ENCODE results near the gene CDYL2.

GRCh38 chr16:80695020-80695419 lies 109.4 kb downstream of the CDYL2 start:
- TF ChIP-seq, protein P1, sequence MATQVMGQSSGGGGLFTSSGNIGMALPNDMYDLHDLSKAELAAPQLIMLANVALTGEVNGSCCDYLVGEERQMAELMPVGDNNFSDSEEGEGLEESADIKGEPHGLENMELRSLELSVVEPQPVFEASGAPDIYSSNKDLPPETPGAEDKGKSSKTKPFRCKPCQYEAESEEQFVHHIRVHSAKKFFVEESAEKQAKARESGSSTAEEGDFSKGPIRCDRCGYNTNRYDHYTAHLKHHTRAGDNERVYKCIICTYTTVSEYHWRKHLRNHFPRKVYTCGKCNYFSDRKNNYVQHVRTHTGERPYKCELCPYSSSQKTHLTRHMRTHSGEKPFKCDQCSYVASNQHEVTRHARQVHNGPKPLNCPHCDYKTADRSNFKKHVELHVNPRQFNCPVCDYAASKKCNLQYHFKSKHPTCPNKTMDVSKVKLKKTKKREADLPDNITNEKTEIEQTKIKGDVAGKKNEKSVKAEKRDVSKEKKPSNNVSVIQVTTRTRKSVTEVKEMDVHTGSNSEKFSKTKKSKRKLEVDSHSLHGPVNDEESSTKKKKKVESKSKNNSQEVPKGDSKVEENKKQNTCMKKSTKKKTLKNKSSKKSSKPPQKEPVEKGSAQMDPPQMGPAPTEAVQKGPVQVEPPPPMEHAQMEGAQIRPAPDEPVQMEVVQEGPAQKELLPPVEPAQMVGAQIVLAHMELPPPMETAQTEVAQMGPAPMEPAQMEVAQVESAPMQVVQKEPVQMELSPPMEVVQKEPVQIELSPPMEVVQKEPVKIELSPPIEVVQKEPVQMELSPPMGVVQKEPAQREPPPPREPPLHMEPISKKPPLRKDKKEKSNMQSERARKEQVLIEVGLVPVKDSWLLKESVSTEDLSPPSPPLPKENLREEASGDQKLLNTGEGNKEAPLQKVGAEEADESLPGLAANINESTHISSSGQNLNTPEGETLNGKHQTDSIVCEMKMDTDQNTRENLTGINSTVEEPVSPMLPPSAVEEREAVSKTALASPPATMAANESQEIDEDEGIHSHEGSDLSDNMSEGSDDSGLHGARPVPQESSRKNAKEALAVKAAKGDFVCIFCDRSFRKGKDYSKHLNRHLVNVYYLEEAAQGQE (IDR thresholded peaks at IDR 0.05) = no peak
- TF ChIP-seq, protein P2, sequence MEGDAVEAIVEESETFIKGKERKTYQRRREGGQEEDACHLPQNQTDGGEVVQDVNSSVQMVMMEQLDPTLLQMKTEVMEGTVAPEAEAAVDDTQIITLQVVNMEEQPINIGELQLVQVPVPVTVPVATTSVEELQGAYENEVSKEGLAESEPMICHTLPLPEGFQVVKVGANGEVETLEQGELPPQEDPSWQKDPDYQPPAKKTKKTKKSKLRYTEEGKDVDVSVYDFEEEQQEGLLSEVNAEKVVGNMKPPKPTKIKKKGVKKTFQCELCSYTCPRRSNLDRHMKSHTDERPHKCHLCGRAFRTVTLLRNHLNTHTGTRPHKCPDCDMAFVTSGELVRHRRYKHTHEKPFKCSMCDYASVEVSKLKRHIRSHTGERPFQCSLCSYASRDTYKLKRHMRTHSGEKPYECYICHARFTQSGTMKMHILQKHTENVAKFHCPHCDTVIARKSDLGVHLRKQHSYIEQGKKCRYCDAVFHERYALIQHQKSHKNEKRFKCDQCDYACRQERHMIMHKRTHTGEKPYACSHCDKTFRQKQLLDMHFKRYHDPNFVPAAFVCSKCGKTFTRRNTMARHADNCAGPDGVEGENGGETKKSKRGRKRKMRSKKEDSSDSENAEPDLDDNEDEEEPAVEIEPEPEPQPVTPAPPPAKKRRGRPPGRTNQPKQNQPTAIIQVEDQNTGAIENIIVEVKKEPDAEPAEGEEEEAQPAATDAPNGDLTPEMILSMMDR (IDR thresholded peaks at IDR 0.05; ENCODE audit: low read depth, low read length, missing input control) = no peak
- no peak for TF ChIP-seq SP1 (IDR thresholded peaks at IDR 0.05)
- TF ChIP-seq JUND (IDR thresholded peaks at IDR 0.05) = no peak

Measured in liver (tissue), 3 donors.